ENCODE measurements around the gene ABR.

DNA sequence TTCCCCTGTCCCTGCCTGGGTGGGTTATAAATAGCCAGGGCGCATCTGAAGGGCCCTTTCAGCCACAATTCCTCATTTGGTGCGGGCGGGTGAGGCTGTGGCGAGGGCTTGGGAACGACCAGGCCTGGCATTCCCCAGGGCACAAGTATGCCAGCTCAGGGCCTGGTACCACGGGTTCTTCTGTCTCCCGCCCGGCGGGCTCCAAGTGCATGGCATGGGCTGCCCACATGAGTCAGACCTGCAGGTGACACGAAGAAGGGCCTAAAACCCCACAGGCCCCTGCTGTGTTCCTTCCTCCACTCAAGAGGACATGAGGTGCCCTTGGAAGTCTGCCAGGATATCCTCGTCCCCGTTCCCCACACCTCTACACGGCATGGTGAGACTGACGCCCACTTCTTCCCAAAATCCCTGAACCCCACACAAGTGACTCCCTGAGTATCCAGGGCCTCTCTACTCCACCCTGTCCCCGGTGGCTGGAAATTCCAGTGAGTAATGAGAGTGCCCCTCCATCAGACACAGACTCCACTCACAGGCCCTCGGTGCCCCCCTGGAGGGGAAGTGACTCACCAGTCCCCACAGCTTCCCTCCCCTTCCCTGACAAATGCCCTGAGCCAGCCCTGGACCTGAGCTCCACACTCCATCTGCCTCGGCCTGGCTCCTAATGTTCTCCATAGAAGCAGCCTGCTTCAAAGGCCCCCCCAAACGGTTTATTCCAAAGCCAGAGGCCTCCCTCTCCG, 68.8 kb downstream of the ABR start:
- TF ChIP-seq EZH2 (IDR thresholded peaks at IDR 0.05; ENCODE audit: low read length, unreplicated experiment), result no peak
- TF ChIP-seq, protein P1, sequence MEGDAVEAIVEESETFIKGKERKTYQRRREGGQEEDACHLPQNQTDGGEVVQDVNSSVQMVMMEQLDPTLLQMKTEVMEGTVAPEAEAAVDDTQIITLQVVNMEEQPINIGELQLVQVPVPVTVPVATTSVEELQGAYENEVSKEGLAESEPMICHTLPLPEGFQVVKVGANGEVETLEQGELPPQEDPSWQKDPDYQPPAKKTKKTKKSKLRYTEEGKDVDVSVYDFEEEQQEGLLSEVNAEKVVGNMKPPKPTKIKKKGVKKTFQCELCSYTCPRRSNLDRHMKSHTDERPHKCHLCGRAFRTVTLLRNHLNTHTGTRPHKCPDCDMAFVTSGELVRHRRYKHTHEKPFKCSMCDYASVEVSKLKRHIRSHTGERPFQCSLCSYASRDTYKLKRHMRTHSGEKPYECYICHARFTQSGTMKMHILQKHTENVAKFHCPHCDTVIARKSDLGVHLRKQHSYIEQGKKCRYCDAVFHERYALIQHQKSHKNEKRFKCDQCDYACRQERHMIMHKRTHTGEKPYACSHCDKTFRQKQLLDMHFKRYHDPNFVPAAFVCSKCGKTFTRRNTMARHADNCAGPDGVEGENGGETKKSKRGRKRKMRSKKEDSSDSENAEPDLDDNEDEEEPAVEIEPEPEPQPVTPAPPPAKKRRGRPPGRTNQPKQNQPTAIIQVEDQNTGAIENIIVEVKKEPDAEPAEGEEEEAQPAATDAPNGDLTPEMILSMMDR (conservative IDR thresholded peaks at IDR 0.05; ENCODE audit: low read depth, low read length), result no peak
- TF ChIP-seq EZH2phosphoT487 (IDR thresholded peaks at IDR 0.05; ENCODE audit: borderline replicate concordance, low read length), result no peak
